ENCODE measurements around the gene PSMC6.
"Not testable (repeated sequence)": the region's sequence is repeated elsewhere in the genome, so short reads cannot be mapped to it uniquely, and the experiment has no call there.

DNA sequence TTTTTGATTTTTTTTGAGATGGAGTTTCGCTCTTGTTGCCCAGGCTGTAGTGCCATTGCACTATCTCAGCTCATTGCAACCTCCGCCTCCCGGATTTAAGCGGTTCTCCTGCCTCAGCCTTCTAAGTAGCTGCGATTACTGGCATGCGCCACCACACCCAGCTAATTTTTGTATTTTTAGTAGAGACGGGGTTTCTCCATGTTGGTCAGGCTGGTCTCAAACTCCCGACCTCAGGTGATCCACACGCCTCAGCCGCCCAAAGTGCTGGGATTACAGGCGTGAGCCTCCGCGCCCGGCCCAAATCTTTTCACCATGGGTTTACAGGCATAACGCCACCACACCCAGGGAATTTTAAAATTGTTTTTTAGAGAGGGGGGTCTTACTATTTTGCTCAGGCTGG lies 22.0 kb downstream of the PSMC6 start:
- not testable (repeated sequence) for TF ChIP-seq ZNF610 (tag by site-specific recombination; IDR thresholded peaks at IDR 0.05; ENCODE audit: borderline replicate concordance); ZNF596 (tag by site-specific recombination; IDR thresholded peaks at IDR 0.05); ZEB2 (tag by site-specific recombination; IDR thresholded peaks at IDR 0.05); ZNF518A (tag by site-specific recombination; conservative IDR thresholded peaks at IDR 0.05; ENCODE audit: low read depth); ZNF366 (tag by site-specific recombination; conservative IDR thresholded peaks at IDR 0.05); HOXC10 (CRISPR knock-in tag; IDR thresholded peaks at IDR 0.05); INSM2 (tag by site-specific recombination; IDR thresholded peaks at IDR 0.05); CTCF (tag by site-specific recombination; IDR thresholded peaks at IDR 0.05); GLIS2 (tag by site-specific recombination; IDR thresholded peaks at IDR 0.05); ZBTB44 (tag by site-specific recombination; IDR thresholded peaks at IDR 0.05); ZNF335 (tag by site-specific recombination; conservative IDR thresholded peaks at IDR 0.05); ZNF24 (tag by site-specific recombination; IDR thresholded peaks at IDR 0.05)
- TF ChIP-seq, protein P1, sequence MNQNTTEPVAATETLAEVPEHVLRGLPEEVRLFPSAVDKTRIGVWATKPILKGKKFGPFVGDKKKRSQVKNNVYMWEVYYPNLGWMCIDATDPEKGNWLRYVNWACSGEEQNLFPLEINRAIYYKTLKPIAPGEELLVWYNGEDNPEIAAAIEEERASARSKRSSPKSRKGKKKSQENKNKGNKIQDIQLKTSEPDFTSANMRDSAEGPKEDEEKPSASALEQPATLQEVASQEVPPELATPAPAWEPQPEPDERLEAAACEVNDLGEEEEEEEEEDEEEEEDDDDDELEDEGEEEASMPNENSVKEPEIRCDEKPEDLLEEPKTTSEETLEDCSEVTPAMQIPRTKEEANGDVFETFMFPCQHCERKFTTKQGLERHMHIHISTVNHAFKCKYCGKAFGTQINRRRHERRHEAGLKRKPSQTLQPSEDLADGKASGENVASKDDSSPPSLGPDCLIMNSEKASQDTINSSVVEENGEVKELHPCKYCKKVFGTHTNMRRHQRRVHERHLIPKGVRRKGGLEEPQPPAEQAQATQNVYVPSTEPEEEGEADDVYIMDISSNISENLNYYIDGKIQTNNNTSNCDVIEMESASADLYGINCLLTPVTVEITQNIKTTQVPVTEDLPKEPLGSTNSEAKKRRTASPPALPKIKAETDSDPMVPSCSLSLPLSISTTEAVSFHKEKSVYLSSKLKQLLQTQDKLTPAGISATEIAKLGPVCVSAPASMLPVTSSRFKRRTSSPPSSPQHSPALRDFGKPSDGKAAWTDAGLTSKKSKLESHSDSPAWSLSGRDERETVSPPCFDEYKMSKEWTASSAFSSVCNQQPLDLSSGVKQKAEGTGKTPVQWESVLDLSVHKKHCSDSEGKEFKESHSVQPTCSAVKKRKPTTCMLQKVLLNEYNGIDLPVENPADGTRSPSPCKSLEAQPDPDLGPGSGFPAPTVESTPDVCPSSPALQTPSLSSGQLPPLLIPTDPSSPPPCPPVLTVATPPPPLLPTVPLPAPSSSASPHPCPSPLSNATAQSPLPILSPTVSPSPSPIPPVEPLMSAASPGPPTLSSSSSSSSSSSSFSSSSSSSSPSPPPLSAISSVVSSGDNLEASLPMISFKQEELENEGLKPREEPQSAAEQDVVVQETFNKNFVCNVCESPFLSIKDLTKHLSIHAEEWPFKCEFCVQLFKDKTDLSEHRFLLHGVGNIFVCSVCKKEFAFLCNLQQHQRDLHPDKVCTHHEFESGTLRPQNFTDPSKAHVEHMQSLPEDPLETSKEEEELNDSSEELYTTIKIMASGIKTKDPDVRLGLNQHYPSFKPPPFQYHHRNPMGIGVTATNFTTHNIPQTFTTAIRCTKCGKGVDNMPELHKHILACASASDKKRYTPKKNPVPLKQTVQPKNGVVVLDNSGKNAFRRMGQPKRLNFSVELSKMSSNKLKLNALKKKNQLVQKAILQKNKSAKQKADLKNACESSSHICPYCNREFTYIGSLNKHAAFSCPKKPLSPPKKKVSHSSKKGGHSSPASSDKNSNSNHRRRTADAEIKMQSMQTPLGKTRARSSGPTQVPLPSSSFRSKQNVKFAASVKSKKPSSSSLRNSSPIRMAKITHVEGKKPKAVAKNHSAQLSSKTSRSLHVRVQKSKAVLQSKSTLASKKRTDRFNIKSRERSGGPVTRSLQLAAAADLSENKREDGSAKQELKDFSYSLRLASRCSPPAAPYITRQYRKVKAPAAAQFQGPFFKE (tag by site-specific recombination; IDR thresholded peaks at IDR 0.05; ENCODE audit: borderline replicate concordance), result not testable (repeated sequence)

All from HEK293 (cell line).